Measurements from ENCODE around the gene FZD2. TPM values are rescaled to one million over a fixed set of nuclear protein-coding genes. Genes with fewer than 3 reads are reported as not detected.

Gene FZD2
- total and polyA plus RNA-seq, 4 donors: 0.37 to 0.61 (median 0.42) TPM; not detected in 1

DNA sequence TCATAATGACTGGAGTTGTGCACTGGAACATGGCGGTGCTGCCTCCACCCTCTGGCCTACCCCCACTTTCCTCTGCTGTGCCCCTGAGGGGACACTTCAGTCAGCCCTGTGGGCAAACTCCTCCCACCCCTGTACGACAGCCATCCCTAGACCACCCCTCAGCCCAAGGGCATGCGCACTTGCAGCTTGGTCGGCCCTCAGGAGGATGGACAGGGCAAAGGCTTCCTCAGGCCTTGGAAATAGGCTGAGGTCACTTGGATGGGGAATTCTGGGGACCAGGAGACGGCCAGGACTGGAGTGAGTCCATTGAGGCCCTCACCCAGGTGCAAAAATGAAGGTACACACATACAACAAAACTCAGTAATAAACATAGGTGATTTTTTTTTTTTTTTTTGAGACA, 41.0 kb downstream of the FZD2 start (continued):
- TF ChIP-seq EGR1 (IDR thresholded peaks at IDR 0.05; ENCODE audit: low read depth in 2 of 2) (no peak), YY1 (IDR thresholded peaks at IDR 0.05) (no peak), TAF1 (conservative IDR thresholded peaks at IDR 0.05) (no peak), HNF4G (IDR thresholded peaks at IDR 0.05) (no peak), GABPA (IDR thresholded peaks at IDR 0.05 in 1 of 2, conservative IDR thresholded peaks at IDR 0.05 in 1 of 2) (no peak), HNF4A (conservative IDR thresholded peaks at IDR 0.05) (no peak), CTCF (IDR thresholded peaks at IDR 0.05; ENCODE audit: low read depth, low read length, missing input control) (no peak), JUND (IDR thresholded peaks at IDR 0.05) (no peak)

- H3K27ac ChIP-seq (ENCODE audit: low read depth in 1 of 2, low read length in 2 of 2): no peak overlapping the region
- no peaks in the 10 kb centered on the region for H3K9me3 ChIP-seq (ENCODE audit: control insufficient read depth in 4 of 4, low read length in 3 of 4)
- H3K4me3 ChIP-seq (ENCODE audit: low read depth in 1 of 3, low read length in 3 of 3): no peak overlapping the region
- TF ChIP-seq RXRA (IDR thresholded peaks at IDR 0.05) (no peak), NR2F2 (IDR thresholded peaks at IDR 0.05) (no peak), CTCF (IDR thresholded peaks at IDR 0.05; ENCODE audit: low read depth, low read length, missing input control) (no peak)
- TF ChIP-seq, protein P1, sequence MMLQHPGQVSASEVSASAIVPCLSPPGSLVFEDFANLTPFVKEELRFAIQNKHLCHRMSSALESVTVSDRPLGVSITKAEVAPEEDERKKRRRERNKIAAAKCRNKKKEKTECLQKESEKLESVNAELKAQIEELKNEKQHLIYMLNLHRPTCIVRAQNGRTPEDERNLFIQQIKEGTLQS (IDR thresholded peaks at IDR 0.05): no peak
- TF ChIP-seq, protein P2, sequence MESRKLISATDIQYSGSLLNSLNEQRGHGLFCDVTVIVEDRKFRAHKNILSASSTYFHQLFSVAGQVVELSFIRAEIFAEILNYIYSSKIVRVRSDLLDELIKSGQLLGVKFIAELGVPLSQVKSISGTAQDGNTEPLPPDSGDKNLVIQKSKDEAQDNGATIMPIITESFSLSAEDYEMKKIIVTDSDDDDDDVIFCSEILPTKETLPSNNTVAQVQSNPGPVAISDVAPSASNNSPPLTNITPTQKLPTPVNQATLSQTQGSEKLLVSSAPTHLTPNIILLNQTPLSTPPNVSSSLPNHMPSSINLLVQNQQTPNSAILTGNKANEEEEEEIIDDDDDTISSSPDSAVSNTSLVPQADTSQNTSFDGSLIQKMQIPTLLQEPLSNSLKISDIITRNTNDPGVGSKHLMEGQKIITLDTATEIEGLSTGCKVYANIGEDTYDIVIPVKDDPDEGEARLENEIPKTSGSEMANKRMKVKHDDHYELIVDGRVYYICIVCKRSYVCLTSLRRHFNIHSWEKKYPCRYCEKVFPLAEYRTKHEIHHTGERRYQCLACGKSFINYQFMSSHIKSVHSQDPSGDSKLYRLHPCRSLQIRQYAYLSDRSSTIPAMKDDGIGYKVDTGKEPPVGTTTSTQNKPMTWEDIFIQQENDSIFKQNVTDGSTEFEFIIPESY (IDR thresholded peaks at IDR 0.05): no peak
- H3K4me1 ChIP-seq (ENCODE audit: control insufficient read depth in 4 of 4, insufficient read depth in 4 of 4, low read length in 3 of 4): no peaks in the 10 kb centered on the region
- DNase-seq (ENCODE audit: low spot score): no peak
- no peaks in the 10 kb centered on the region for H3K36me3 ChIP-seq (ENCODE audit: control insufficient read depth in 4 of 4, insufficient read depth in 3 of 4, low read depth in 1 of 4, low read length in 3 of 4)
- peaks cover 0 to 5% (median 0%) of the 10 kb centered on the region in 4 donors for H3K27me3 ChIP-seq (ENCODE audit: control insufficient read depth in 4 of 4, insufficient read depth in 4 of 4, low read length in 3 of 4)
- 91% methylated on average over 2 of the region's 2 CpGs for WGBS
- H3K9ac ChIP-seq (ENCODE audit: low read depth in 1 of 2, low read length in 2 of 2): no peak overlapping the region
Observed at GRCh38 chr17:44598932-44599297, 41.6 kb downstream of the FZD2 start.

DNA sequence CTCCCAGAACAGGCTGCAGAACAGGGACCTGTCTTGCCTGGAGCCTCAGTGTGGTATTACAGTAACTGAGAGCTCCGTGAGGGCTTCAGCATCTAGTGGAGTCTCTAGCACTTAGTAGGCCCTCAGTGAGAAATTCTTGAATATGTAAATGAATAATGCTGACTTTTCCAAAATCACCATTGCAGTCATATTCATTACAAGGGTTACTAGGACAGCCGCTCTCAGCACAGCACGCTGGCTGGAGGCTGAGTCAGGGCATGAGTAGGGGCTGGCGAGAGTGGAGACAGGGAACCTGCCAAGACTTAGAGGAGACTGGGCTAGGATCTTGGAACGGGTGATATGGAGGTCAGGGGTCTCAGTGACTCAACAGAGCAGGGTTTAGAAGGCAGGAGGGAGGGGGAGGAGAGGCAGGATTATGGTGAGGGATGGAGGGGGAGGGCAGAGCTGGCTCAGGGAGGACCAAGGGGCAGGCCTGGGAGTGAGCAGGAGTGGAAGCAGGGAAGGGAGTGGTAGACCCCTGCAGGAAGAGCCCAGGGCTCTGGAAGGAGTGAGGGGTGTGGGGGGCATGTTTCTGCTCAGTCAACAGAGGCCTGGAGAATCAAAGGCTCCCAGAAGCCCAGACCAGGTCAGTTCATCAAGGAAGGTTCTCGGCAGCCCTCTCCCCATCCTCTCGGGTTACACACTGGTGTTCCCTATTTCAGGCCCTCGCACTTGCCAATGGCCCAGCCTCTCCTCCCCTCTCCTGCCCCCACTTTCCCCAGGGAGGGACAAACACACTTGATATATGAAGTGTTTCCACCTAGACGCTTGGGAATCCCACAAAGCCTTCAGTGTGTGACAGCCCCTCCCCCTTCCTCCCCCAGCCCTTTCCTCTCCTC, 42.3 kb downstream of the FZD2 start:
- 72% methylated on average over 9 of the region's 9 CpGs for whole genome bisulfite sequencing
- TF ChIP-seq HNF4G (IDR thresholded peaks at IDR 0.05): no peak
- TF ChIP-seq NR2F2 (IDR thresholded peaks at IDR 0.05): peak; percentile 56
- H3K36me3 ChIP-seq (ENCODE audit: control insufficient read depth in 4 of 4, insufficient read depth in 3 of 4, low read depth in 1 of 4, low read length in 3 of 4): no peaks in the 10 kb centered on the region
- peaks cover 0 to 5% (median 0%) of the 10 kb centered on the region in 4 donors for H3K27me3 ChIP-seq (ENCODE audit: control insufficient read depth in 4 of 4, insufficient read depth in 4 of 4, low read length in 3 of 4)
- H3K9me3 ChIP-seq (ENCODE audit: control insufficient read depth in 4 of 4, low read length in 3 of 4): no peaks in the 10 kb centered on the region
- H3K4me3 ChIP-seq (ENCODE audit: low read depth in 1 of 3, low read length in 3 of 3): no peak overlapping the region
- H3K9ac ChIP-seq (ENCODE audit: low read depth in 1 of 2, low read length in 2 of 2): no peak overlapping the region
- H3K27ac ChIP-seq (ENCODE audit: low read depth in 1 of 2, low read length in 2 of 2): no peak overlapping the region
- H3K4me1 ChIP-seq (ENCODE audit: control insufficient read depth in 4 of 4, insufficient read depth in 4 of 4, low read length in 3 of 4): no peaks in the 10 kb centered on the region
- no peak for DNase-seq (ENCODE audit: low spot score)
